DMS 273 (cell line): Measurements from ENCODE around the gene SRGAP3.

Experiments used
- DNase-seq: peaks from one replicate; lab custom pipeline; 2025; ENCODE audit not compliant: unreplicated experiment; lab: John Stamatoyannopoulos, UW

The SRGAP3 gene

GRCh38 chr3:9024341-9024740, 225.1 kb downstream of the SRGAP3 start:
- no peak for DNase-seq

GRCh38 chr3:9023226-9023590, 226.2 kb downstream of the SRGAP3 start:
- DNase-seq = no peak

GRCh38 chr3:9022305-9023225, 226.9 kb downstream of the SRGAP3 start:
- peak; percentile 28 for DNase-seq

GRCh38 chr3:9021271-9022009, 228.0 kb downstream of the SRGAP3 start:
- DNase-seq = no peak

- no peak for DNase-seq
Measured at GRCh38 chr3:9020426-9020825, 229.0 kb downstream of the SRGAP3 start.

GRCh38 chr3:9019259-9019961, 230.0 kb downstream of the SRGAP3 start:
- peak; percentile 64 for DNase-seq

GRCh38 chr3:9015250-9015649, 234.2 kb downstream of the SRGAP3 start:
- no peak for DNase-seq

- DNase-seq = peak; percentile 9
Measured at GRCh38 chr3:9013782-9014563, 235.5 kb downstream of the SRGAP3 start.

- DNase-seq = no peak
Measured at GRCh38 chr3:9012521-9012920, 236.9 kb downstream of the SRGAP3 start.

GRCh38 chr3:9009976-9010545, 239.4 kb downstream of the SRGAP3 start:
- no peak for DNase-seq

- no peak for DNase-seq
Measured at GRCh38 chr3:9008550-9009255, 240.7 kb downstream of the SRGAP3 start.

GRCh38 chr3:9007928-9008327, 241.5 kb downstream of the SRGAP3 start:
- no peak for DNase-seq

GRCh38 chr3:9007213-9007612, 242.2 kb downstream of the SRGAP3 start:
- no peak for DNase-seq

GRCh38 chr3:9000041-9000440, 249.4 kb downstream of the SRGAP3 start:
- no peak for DNase-seq

- no peak for DNase-seq
Measured at GRCh38 chr3:8997151-8997550, 252.3 kb downstream of the SRGAP3 start.

- DNase-seq = no peak
Measured at GRCh38 chr3:8996681-8997121, 252.7 kb downstream of the SRGAP3 start.

GRCh38 chr3:8996216-8996615, 253.2 kb downstream of the SRGAP3 start:
- no peak for DNase-seq

GRCh38 chr3:8994226-8994625, 255.2 kb downstream of the SRGAP3 start:
- DNase-seq = no peak

GRCh38 chr3:8993331-8993730, 256.1 kb downstream of the SRGAP3 start:
- no peak for DNase-seq

- DNase-seq = no peak
Measured at GRCh38 chr3:8992854-8993253, 256.6 kb downstream of the SRGAP3 start.
